ENCODE results near the gene ZFP1. TPM values are rescaled to one million over a fixed set of nuclear protein-coding genes. Genes with fewer than 3 reads are reported as not detected.

ZFP1 gene
- total RNA-seq, 1 donor from 2014 or later: 10.3 TPM

DNA sequence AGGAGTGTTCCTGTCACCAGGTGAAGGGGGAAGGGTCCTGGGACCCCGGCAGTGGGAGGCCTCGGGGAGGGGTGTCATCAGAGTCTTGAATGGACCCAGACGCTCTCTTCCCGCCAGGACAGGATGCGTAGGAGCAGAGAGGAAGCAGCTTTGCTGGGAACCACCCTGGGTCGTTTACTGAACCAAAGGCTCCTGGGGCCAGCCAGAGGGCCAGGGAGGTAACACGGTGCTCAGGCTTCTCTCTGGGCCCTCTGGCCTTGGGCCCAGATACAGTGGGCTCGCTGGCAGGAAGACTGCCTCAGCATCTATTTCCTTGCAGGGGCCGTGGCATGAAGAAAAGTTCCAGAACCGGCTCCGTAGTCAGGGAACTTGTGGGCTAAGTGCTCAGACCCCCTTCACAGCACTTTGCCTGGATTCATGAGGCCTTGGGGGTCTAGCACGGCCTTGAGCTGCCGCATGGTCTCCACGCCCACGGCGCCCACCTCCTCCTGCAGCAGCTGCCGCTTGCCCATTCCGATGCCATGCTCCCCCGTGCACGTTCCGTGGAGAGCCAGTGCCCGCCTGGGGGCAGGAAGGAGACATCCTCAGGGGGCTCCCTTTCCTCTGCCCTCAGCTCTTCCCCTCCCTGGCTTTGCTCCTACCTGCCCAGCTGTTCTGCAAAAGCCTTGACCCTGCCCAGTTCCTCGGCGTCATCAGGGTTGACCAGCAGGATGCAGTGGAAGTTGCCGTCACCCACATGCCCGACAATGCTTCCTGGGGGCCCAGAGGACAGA is 36.2 kb upstream of the ZFP1 start:
- no peaks in the 10 kb centered on the region for H3K36me3 ChIP-seq (ENCODE audit: control insufficient read depth, insufficient read depth, low read length)
- H3K27me3 ChIP-seq (ENCODE audit: control insufficient read depth, insufficient read depth, low read length): peaks cover 10% of the 10 kb centered on the region
- H3K4me3 ChIP-seq (ENCODE audit: low read depth, low read length): no peak overlapping the region
- no peak for DNase-seq (ENCODE audit: low read depth)
- TF ChIP-seq, protein P1, sequence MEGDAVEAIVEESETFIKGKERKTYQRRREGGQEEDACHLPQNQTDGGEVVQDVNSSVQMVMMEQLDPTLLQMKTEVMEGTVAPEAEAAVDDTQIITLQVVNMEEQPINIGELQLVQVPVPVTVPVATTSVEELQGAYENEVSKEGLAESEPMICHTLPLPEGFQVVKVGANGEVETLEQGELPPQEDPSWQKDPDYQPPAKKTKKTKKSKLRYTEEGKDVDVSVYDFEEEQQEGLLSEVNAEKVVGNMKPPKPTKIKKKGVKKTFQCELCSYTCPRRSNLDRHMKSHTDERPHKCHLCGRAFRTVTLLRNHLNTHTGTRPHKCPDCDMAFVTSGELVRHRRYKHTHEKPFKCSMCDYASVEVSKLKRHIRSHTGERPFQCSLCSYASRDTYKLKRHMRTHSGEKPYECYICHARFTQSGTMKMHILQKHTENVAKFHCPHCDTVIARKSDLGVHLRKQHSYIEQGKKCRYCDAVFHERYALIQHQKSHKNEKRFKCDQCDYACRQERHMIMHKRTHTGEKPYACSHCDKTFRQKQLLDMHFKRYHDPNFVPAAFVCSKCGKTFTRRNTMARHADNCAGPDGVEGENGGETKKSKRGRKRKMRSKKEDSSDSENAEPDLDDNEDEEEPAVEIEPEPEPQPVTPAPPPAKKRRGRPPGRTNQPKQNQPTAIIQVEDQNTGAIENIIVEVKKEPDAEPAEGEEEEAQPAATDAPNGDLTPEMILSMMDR (IDR thresholded peaks at IDR 0.05; ENCODE audit: insufficient read depth, low read length, poor library complexity, severe bottlenecking): no peak

DNA sequence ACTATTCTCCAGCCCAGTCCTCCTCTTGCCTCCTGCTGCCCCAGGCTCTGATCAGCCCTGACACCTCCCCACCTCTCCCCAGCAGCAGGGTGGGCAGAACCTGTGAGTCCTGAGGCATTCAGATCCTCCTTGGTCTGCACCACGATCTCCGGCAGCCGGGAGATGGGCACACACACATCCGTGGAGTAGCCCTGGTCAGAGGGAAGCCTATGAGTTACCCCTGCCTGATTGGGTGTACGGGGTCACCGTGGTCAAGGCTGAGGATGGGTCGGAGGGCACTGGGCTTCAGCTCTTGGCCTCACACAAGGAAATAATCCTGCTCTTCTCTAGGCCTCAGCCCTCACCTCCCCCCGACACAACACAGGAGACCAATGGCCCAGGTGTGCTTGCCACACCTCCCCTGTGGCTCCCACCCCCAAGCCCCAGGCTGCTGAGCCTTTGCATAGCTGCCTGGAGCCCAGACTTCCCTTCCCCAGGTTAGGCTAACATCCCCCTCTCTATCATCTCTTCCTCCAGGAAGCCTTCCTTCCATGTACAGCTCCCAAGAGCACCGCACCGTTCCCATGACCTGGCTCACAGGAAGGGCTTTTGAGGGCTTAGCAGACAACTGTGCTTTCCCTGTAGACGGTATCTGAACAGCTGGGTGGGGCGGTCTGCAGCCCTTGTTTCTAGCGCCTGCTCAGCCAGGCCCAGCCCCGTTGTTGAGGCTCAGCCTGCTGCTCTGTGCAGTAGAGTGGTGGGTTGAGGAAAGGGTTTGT is 35.4 kb upstream of the ZFP1 start:
- no peak for DNase-seq (ENCODE audit: low read depth)
- H3K36me3 ChIP-seq (ENCODE audit: control insufficient read depth, insufficient read depth, low read length): no peaks in the 10 kb centered on the region
- no peak overlapping the region for H3K4me3 ChIP-seq (ENCODE audit: low read depth, low read length)
- TF ChIP-seq, protein P1 (IDR thresholded peaks at IDR 0.05; ENCODE audit: insufficient read depth, low read length, poor library complexity, severe bottlenecking): no peak
- H3K27me3 ChIP-seq (ENCODE audit: control insufficient read depth, insufficient read depth, low read length): peaks cover 10% of the 10 kb centered on the region

DNA sequence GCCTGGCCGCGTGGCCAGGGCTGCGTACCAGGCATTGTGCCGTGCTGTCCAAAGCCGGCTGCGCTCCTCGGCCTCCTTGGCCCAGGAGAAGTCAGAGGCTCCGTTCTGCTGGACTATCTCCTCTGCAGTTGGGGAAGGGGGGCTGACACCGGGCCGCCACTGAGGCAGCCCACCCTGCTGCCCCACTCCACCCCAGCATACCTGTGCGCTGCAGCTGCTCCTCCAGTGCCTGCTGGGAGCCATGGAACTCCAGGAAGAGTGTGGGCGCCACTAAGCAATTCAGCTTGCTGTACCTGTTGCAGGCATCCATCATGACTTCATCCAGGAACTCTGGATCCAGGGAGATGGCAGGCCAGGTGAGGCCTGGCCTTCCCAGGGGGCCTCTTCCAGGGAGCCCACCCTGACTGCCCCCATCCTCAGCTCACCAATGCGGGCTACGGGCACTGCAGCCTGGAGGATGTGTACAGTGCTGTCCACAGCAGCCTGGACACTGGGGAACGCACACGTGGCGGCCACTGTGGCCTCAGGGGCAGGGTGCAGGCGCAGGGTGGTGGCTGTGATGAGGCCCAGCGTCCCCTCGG is 34.7 kb upstream of the ZFP1 start:
- TF ChIP-seq, protein P1 (IDR thresholded peaks at IDR 0.05; ENCODE audit: insufficient read depth, low read length, poor library complexity, severe bottlenecking): no peak
- DNase-seq (ENCODE audit: low read depth): no peak
- peaks cover 10% of the 10 kb centered on the region for H3K27me3 ChIP-seq (ENCODE audit: control insufficient read depth, insufficient read depth, low read length)
- no peak overlapping the region for H3K4me3 ChIP-seq (ENCODE audit: low read depth, low read length)
- no peaks in the 10 kb centered on the region for H3K36me3 ChIP-seq (ENCODE audit: control insufficient read depth, insufficient read depth, low read length)

DNA sequence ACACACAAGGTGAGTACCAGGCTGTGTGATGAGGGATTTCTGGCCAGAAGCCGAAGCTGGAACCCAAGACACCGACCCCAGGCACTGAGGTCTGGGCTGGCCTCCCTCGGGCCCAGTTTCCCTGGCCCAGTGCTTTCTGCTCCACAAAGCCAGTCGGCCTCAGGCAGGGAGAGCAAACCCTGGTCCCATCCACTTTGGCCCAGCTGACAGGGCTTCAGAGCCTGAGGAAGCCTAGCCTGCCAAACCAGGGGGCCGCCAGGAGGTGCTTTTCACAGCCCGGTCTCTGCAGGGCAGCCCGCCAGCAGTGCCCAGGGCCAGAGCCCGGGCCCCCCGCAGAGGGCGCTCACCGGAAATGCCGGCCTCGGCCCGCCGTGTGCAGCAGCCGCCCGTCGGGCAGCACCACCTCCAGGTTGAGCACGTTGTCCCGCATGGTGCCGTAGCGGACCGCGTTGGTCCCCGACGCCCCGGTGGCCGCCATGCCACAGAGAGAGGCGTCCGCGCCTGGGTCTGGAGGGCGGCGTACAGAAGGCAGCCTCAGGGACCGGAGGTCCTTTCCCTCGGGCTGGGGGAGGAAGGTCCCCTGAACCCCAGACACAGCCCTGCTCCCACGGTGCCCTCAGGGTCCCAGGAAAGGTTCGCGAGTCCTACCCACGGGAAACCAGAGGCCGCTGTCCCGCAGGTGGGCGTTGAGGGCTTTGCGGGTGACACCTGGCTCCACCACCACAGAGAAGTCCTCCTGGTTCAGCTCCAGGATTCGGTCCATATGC is 34.0 kb upstream of the ZFP1 start:
- DNase-seq (ENCODE audit: low read depth): no peak
- H3K27me3 ChIP-seq (ENCODE audit: control insufficient read depth, insufficient read depth, low read length): peaks cover 10% of the 10 kb centered on the region
- no peak overlapping the region for H3K4me3 ChIP-seq (ENCODE audit: low read depth, low read length)
- H3K36me3 ChIP-seq (ENCODE audit: control insufficient read depth, insufficient read depth, low read length): no peaks in the 10 kb centered on the region
- TF ChIP-seq, protein P1 (IDR thresholded peaks at IDR 0.05; ENCODE audit: insufficient read depth, low read length, poor library complexity, severe bottlenecking): no peak

DNA sequence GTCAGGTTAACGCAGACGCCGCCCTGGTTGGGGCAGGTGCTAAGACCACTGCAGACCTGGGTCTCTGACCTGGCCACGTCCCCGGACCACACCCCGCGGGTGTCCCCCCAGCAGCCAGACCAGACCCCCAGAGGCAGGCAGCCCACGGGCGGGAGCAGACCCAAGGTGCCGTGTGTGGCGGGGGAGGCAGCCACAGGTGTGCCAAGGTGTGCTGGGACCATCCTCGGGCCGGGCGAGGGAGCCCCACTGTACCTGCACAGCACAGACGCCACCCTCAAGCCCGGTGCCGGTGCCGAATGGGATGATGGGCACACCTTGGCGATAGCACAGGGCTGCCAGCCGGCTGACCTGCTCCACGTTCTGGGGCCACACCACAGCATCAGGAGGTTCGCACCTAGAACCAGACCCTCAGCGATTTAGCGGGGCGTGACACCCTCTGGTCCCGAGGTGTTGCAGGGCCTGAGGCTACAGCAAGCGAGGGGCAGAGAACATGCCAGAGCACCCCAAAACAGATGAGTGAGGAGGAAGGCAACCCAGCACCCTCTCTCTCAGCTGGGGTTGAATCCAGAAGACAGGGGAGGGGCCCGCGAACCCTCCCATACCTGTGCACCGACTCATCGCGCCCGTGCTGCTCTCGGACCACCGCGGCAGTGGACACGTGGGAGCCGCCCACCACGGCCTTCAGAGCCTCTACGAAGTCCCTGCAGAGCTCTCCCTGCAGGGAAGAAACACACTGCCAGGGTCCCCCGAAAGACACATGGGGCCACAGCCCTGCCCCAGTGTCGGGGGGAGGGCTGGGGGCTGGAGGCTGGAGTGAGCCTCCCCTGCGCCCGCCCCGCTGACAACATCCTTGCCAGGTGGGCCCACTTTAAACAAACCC is 33.1 kb upstream of the ZFP1 start:
- Histone ChIP-seq H3K36me3 (ENCODE audit: control insufficient read depth, insufficient read depth, low read length) (no peaks in the 10 kb centered on the region), H3K27me3 (ENCODE audit: control insufficient read depth, insufficient read depth, low read length) (peaks cover 10% of the 10 kb centered on the region), H3K4me3 (ENCODE audit: low read depth, low read length) (no peak overlapping the region)
- no peak for DNase-seq (ENCODE audit: low read depth)
- TF ChIP-seq, protein P1 (IDR thresholded peaks at IDR 0.05; ENCODE audit: insufficient read depth, low read length, poor library complexity, severe bottlenecking): no peak
